ENCODE results near the gene RPL13.

GRCh38 chr16:89545831-89546574, 14.5 kb upstream of the RPL13 start:
- TF ChIP-seq, protein P1, sequence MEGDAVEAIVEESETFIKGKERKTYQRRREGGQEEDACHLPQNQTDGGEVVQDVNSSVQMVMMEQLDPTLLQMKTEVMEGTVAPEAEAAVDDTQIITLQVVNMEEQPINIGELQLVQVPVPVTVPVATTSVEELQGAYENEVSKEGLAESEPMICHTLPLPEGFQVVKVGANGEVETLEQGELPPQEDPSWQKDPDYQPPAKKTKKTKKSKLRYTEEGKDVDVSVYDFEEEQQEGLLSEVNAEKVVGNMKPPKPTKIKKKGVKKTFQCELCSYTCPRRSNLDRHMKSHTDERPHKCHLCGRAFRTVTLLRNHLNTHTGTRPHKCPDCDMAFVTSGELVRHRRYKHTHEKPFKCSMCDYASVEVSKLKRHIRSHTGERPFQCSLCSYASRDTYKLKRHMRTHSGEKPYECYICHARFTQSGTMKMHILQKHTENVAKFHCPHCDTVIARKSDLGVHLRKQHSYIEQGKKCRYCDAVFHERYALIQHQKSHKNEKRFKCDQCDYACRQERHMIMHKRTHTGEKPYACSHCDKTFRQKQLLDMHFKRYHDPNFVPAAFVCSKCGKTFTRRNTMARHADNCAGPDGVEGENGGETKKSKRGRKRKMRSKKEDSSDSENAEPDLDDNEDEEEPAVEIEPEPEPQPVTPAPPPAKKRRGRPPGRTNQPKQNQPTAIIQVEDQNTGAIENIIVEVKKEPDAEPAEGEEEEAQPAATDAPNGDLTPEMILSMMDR (IDR thresholded peaks at IDR 0.05; ENCODE audit: low read length): no peak
- no peak for TF ChIP-seq EZH2 (optimal IDR thresholded peaks at IDR 0.05; ENCODE audit: low read depth, low read length)
- no peak for TF ChIP-seq EZH2phosphoT487 (IDR thresholded peaks at IDR 0.05; ENCODE audit: low read length)

All from MM.1S (cell line).